NCI-H460 (cell line): ENCODE measurements around the gene USP35. TPM values are rescaled to one million over a fixed set of nuclear protein-coding genes. Genes with fewer than 3 reads are reported as not detected.
"Not testable (repeated sequence)": the region's sequence is repeated elsewhere in the genome, so short reads cannot be mapped to it uniquely, and the experiment has no call there.

Experiments
- DNase-seq: peaks from one replicate; pipeline ENCODE4 v3.0.0-alpha.2; 2016; ENCODE audit warnings: low read depth; ENCODE audit errors: extremely low read depth
- total RNA-seq: library from RNA; depleted of rRNA; stranded (reverse); fragments of >200 nt; shearing (Covaris generic); gene quantifications from 2 replicates; pipeline ENCODE4 v1.2.3, GENCODE V29; 2014

USP35 gene
- total RNA-seq, 1 experiment from 2014 or later, result 3.8 TPM

- no peak for DNase-seq
Observed at GRCh38 chr11:78213526-78214330, 25.0 kb downstream of the USP35 start.

DNA sequence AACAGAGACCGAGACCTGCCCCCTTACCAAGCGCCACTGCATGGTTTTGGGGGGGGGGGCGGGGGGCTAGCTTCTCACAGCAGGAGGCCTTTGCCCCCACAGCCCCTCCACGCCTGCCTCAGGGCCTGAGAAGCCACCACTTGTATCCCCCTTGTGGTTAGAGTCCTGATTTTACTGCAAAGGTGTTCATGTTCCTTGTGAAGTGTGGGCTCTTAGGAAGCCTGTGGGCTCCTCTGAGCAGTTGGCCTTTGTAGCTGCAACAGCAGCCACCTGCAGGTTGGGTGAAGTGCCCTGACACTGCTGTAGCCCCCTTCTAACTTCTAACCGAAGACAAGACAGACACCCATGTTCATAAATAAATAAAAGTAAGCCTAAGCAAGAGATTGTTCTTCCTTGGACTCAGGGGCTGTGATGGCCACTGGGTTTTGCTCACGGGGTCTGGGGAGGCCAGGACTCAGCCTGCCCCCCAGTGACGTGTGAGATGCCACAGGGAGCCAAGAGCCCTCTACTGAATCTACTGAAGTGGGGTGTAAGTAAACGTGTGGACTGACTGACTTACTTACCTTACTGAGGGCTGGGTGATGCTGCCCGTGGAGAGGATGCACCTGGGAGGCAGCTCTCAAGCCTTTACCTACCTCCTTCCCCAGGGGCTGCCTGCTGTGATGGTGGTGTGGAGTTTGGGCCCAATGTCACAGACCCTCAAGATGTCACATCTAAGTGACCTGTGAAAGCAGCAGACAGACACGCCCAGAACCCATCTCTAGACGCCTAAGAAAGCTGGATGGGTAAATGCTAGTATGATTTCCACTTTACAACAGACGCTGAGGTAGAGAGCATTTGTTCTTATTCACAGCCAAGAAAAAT, 25.8 kb downstream of the USP35 start:
- no peak for DNase-seq

DNA sequence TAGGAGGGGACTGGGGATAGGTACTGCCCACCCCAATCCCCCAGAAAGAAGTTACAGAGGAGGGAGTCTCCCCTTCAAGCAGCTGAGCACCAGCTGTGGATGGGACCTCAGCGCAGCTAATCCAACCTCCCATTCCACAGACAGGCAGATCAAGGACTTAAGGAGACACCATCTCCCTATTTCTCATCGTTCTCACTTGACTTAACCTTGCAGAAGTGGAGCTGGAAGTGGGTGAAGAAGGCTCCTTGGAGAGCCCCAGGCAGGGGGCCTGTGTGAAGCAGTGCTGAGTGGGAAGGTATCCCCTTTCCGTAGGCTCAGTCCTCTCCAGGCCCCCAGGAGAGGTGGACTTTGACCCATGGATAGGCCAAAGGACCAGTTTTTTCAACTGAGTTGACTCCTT, 27.3 kb downstream of the USP35 start:
- no peak for DNase-seq

GRCh38 chr11:78216571-78217287, 28.0 kb downstream of the USP35 start:
- no peak for DNase-seq

DNA sequence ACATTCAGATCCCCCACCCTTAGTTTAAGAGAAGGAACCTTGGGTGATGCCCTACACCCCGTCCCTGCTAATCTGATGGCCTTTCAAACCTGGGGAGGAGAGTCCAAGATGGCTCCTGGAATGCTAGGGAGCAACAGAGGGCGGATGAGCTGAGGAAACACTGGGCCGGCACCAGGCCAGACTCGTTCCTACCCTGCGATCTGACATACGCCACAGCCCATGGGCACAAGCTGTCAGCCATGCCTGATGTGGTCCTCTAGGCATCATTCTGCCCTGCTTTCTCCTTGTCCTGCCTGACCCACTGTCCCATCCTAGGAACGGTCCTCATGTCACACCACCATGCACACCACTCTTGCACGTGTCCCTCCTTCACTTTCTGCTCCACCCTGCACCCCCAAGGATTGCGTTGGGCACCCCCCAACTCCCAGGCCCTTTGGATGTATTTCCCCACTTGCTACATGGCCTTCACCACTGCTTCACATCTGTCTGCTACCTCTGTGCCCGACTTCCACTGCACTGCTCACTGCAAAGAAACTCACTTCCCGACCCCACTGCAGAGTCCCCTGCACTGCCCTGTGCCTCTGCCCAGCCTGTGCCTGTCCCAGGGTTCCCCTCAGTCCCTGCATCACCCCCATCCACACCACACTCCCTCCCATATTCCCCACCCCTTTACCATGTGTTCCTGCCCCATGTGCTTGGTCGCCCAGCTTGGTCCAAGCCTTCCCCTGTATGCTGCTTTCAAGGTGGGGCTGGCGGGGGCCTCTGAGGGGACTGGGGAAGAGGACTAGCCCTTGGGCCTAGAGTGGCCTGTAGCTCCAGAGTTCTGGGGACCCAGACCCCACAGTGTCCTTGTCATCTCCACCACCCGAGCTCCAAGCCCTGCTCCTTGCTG, 29.2 kb downstream of the USP35 start:
- DNase-seq, result no peak

GRCh38 chr11:78218707-78219492, 30.2 kb downstream of the USP35 start:
- no peak for DNase-seq

DNA sequence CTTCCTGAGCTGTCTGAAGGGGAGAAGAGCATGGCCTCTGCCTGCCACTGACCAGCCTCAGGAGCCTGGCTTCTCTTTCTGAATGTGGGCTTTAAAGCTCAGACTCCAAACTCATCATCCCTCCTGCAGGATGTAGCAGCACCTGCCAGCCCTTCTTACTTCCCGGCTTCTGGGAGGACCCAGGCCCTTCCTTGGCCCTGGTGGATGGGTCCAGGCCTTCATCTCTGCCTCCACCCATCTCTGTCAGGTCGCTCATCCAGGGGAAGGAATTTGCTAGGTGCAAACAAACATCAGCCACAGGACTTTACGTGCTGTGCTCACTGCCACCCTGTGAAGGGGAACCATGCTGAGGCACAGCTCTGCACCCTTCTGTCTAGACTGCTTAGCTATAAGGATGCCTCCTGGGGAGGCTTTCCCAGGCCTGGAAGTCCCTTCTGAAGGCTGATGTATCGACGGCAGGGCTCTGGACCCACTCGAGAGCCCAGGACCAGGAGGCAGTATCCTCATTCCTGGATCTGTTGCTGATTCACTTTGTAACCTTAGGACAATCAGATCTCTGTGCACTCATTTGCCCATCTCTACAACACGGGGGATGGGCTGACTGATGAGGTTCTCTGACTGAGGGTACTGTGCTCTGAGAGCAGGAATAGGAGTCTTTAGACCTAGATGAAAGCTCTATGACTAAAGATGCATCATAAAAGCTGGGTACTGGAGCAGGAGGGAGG, 30.9 kb downstream of the USP35 start:
- DNase-seq, result no peak

DNA sequence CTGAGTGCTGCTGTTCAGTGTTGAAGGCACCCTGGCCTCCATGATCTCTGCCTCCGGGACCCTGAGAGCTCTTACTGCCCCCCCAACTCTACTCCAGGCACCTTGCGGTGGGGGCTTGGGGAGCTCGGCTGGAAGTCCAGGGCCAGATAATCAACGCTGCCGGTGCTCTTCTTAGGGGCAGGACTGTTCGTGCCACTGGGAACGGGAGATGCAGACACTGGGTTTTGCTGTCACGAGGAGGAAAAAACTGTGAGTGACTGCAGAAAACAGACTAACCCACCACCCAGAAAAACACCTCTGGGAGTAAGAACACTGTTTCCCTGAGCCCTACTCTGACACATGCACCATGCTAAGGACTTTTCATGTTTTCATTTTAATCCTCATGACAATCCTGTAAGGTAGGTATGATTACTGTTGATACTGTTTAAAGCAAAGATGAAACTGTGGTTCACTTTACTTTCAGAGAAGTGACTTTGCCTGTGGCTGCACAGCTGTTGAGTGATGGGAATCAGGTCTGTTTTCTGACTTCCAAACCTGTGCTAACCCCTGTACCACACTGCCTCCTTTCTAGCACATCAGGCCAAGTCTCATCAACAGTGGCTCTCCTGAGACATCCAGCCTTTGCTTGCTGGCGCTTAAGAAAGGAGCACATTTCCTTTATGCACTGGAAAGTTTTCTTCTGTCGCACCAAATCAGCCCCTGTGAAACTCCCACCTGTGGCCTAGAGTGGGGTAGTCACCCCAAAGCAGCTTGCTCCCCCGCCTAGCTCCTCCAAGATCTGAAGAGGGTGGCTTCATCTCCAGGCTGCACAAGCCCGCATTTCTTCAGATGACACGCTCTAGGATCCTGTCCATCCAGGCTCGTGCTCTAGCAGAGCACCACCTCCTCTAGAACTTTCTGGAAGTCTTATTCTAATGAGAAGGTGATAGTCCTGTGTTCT, 31.8 kb downstream of the USP35 start:
- DNase-seq, result no peak

DNA sequence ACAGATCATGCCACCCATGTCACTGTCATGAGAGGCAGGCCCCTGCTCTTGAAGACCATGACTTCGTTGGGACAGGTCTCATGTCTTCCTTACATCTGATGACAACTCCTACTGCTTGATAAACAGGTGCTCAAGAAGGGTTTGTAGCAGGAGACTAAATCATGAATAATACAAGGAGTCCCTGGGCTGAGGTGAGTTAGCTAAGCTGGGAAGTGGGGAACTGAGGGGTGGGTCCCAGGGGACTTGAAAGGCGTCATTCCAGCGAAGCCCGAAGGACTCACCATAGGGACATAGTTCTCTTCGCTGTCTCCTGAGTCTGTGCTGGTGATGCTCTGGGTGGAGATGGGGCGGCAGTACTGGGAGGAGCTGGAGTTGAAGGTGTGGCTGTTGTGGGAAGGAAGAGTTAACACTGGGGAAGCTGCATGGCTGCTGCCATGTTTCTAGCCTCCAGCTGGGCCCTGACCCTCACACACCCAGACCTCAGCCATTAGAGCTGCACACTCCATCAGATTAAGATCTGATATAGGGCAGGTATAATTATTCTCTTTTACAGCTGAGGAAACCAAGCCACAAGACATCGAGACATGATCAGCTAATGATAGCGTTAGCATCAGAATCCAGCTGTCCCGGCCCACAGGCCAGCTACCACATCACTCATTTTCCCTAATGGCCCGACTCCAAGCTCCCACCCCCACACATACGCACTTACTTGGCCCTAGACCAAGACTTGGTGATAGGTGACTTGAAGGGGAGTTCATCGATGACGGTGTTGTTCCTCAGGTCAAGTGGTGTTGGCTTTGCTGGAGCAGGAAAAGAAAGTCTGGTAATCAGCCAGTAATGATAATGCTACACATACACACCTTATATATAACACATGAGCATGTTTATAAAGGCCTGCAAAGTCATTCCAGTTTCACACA, 32.9 kb downstream of the USP35 start:
- no peak for DNase-seq

GRCh38 chr11:78222726-78223125, 34.0 kb downstream of the USP35 start:
- DNase-seq, result not testable (repeated sequence)

GRCh38 chr11:78223320-78223954, 34.7 kb downstream of the USP35 start:
- no peak for DNase-seq

DNA sequence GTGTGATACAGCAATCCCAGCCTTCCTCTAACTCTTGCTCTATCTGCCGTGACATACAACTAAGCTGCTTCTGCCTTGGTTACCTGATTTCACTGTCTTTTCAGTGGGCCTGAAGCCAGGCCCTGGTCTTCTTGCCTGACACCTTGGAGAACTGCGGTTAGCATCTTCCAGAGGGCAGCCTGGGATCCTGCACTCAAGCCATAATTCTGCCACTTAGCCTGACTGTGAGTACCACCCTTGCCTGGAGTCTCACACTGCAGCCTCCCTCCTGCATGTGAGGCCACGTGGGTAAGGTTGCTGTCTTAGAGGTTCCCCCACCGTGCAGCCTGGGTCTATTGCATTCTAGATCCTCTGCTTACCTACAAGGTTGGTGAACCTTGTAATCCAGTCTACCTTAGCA, 35.8 kb downstream of the USP35 start:
- DNase-seq, result no peak

DNA sequence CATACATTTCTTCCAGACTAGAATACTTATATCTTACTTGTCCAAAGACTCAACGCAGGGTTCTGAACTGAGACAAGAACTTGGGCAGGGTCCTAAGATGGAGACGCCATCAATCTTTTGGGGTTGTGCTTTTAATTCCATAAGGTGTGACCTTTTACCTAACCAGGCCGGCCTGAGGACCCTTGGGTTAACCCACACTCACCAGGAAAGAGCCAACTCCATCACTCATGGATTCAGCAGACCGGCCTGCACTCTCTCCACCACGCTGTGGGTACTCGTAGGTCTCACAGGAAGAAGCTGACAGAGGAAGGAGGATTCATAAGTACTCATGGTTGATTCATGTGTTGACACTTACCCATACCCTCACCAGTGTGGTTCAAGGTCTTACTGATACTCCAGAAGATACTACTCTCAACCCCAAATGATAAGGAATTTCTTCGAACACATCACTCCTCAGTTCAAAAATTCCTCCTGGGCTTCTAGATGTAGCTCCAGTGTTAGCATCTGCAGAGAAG, 36.2 kb downstream of the USP35 start:
- no peak for DNase-seq

DNA sequence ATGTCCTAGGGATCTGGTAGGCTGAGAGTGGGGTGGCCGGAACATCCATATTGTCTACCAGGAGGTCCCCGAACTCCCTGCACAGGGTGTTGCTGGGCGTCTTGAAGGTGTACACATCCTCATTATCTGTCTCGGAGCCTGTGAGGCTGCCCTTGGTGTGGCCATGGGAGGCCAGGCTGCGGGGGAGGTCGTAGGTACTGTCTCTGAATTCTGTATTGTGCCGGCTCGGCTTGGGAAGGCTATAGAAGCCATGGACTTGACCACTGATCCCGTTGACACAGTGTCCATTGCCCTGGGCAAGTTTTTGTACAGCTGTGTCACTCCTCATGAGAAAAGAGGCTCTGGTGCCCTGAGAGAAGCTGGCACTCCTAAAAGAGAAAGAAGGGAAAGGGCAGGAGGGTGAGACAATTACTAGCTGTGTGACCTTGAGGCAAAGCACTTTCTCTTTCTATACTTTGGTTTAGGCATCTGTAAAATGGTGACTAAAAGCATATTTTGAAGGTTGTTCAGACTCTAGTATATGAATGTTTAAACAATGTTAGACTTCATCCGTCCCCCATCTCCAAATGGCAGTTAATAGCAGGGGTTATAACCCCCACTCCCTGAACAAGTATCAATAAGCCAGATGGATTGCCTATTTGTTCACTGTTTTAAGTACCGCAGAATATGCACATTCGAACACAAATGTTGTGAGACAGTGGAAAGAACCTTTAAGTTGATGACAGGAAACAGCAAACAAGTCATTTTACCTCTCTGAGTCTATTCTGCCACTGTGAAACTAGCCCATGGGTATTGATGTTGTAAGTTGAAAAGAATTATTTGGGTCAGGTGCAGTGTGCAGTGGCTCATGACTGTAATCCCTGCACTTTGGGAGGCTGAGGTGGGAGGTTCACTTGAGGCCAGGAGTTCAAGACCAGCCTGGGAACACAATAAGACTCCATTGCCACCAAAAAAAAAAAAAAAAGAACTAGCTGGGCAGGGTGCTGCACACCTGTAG, 38.3 kb downstream of the USP35 start:
- DNase-seq, result no peak

DNA sequence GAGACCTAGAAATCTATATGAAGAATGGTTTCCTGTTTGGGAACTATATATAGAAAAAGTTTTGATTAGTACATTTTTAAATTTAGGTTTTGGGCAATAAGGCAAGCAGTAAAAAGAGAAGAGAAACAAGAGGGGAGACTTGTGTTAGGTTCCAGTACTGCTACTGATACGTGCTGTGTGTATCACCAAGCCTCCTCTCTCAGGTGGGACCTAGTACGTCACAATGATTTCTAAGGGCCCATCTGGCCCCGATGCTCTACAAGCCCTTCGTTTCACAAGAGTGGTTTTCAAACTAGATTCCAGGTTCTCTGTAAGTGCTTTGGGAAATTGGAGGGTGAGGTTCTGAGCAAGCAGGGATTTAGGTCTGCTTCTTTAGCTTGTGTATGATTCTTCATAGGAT, 39.2 kb downstream of the USP35 start:
- DNase-seq, result no peak
